Endothelial cell of umbilical vein (primary cell): ENCODE measurements around the gene TMEM175. TPM values are rescaled to one million over a fixed set of nuclear protein-coding genes. Genes with fewer than 3 reads are reported as not detected.

Source experiments
- BruUV-seq: library from RNA; stranded (reverse); fragments of 400-500 nt; replicated peaks from 2 replicates; lab custom pipeline; 2021; lab: Mats Ljungman, UMichigan
- CTCF ChIA-PET: fragments of 300-600, 350-600 bp; sonication (Branson Sonifier 250); formaldehyde crosslinking; loops from one replicate; lab custom pipeline; 2021; ENCODE audit warnings: antibody characterized with exemption, inconsistent platforms; lab: Charles Lee
- POLR2A ChIA-PET: fragments of 300-600, 350-600 bp; sonication (Branson Sonifier 250); formaldehyde crosslinking; loops from one replicate; lab custom pipeline; 2021; ENCODE audit warnings: antibody characterized with exemption, inconsistent platforms; lab: Charles Lee
- DNase-seq: peaks from one replicate; pipeline ENCODE4 v3.0.0-alpha.2; 2011; ENCODE audit warnings: low read depth, low spot score
- FAIRE-seq: peaks from 2 replicates; lab custom pipeline; 2011; peaks lifted over from hg19 to GRCh38; lab: Jason Lieb, UNC
- H2AFZ ChIP-seq: 2 replicates; pipeline ENCODE4 v1.6.0; 2012; ENCODE audit warnings: low read depth, low read length, control low read depth, inconsistent platforms
- H3K27ac ChIP-seq: 2 replicates; pipeline ENCODE4 v1.5.1; 2011; ENCODE audit warnings: low read depth, mild to moderate bottlenecking, control low read depth, low read length, moderate library complexity; ENCODE audit not compliant: insufficient read depth
- H3K27me3 ChIP-seq, 2 experiments: 2 replicates each; pipeline versions ENCODE4 v1.6.0 to v1.6.1; 2011; ENCODE audit warnings: low read length in 2 of 2, mixed read lengths in 1 of 2; ENCODE audit not compliant: control insufficient read depth in 2 of 2, insufficient read depth in 2 of 2
- H3K36me3 ChIP-seq, 2 experiments: 2 replicates in 1 of 2; 3 replicates in 1 of 2; pipeline ENCODE4 v1.5.1; 2011; ENCODE audit warnings: low read length in 2 of 2, mild to moderate bottlenecking in 1 of 2, moderate library complexity in 1 of 2; ENCODE audit not compliant: control insufficient read depth in 2 of 2, insufficient read depth in 2 of 2; ENCODE audit errors: extremely low read depth in 1 of 2
- H3K4me1 ChIP-seq: 3 replicates; pipeline ENCODE4 v1.5.1; 2011; ENCODE audit warnings: mild to moderate bottlenecking, low read length; ENCODE audit not compliant: control insufficient read depth, insufficient read depth; ENCODE audit errors: extremely low read depth
- H3K4me2 ChIP-seq: 2 replicates; pipeline ENCODE4 v1.6.1; 2011; ENCODE audit warnings: low read length, control low read depth, mixed read lengths; ENCODE audit not compliant: insufficient read depth
- H3K4me3 ChIP-seq, 3 experiments: fragments of 200-600 bp in 1 of 3; sonication (generic), shearing (Covaris generic) in 1 of 3; replicated peaks in 1 of 3; 2 replicates each; pipeline ENCODE4 v1.5.1; 2011 to 2016; ENCODE audit warnings: control low read depth in 3 of 3, low read length in 3 of 3, mild to moderate bottlenecking in 2 of 3, inconsistent platforms in 1 of 3, low read depth in 1 of 3, moderate library complexity in 1 of 3; ENCODE audit not compliant: insufficient read depth in 1 of 3
- H3K79me2 ChIP-seq: 2 replicates; pipeline ENCODE4 v1.6.0; 2012; ENCODE audit warnings: low read length, inconsistent platforms; ENCODE audit not compliant: control insufficient read depth, insufficient read depth
- H3K9ac ChIP-seq: replicated peaks from 2 replicates; pipeline ENCODE3; 2011; ENCODE audit warnings: low read length, control low read depth; ENCODE audit not compliant: insufficient read depth; ENCODE audit errors: extremely low read depth
- H3K9me1 ChIP-seq: replicated peaks from 3 replicates; pipeline ENCODE4 v1.6.0; 2011; ENCODE audit warnings: mild to moderate bottlenecking, low read length; ENCODE audit not compliant: control insufficient read depth, insufficient read depth; ENCODE audit errors: extremely low read depth
- H3K9me3 ChIP-seq: replicated peaks from 2 replicates; pipeline ENCODE4 v1.5.1; 2012; ENCODE audit warnings: low read length, inconsistent platforms; ENCODE audit not compliant: control insufficient read depth, insufficient read depth
- H4K20me1 ChIP-seq: replicated peaks from 2 replicates; pipeline ENCODE3; 2011; ENCODE audit warnings: mild to moderate bottlenecking, low read length; ENCODE audit not compliant: control insufficient read depth, insufficient read depth; ENCODE audit errors: extremely low read depth
- FOS ChIP-seq: IDR thresholded peaks from 2 replicates; pipeline ENCODE4 v1.6.1; 2011; ENCODE audit warnings: mild to moderate bottlenecking, low read length, moderate library complexity, borderline replicate concordance; ENCODE audit not compliant: insufficient read depth
- GATA2 ChIP-seq: IDR thresholded peaks from 2 replicates; pipeline ENCODE4 v1.7.0; 2011; ENCODE audit warnings: low read depth, mild to moderate bottlenecking, moderate library complexity, mixed read lengths, low read length; ENCODE audit not compliant: insufficient read length, insufficient read depth
- MAX ChIP-seq: IDR thresholded peaks from 2 replicates; pipeline ENCODE4 v1.6.1; 2011; ENCODE audit not compliant: insufficient read depth, insufficient read length
- MYC ChIP-seq: IDR thresholded peaks from one replicate; pipeline ENCODE4 v1.6.1; 2011; ENCODE audit warnings: mild to moderate bottlenecking, low read depth, low read length
- POLR2AphosphoS5 ChIP-seq: IDR thresholded peaks from 2 replicates; pipeline ENCODE4 v1.6.1; 2012; ENCODE audit warnings: low read depth, mild to moderate bottlenecking, control low read depth, low read length, moderate library complexity; ENCODE audit not compliant: insufficient read depth
- dilution Hi-C: fragments of 300-500 bp; cut with MboI; formaldehyde crosslinking; loops from one replicate; pipeline ENCODE4 v1.15.0; 2019; ENCODE audit warnings: low sequenced_read_pairs; ENCODE audit not compliant: extremely low pct_ligation_motif_present
- intact Hi-C: fragments of 100-400 bp; cut with micrococcal nuclease; formaldehyde crosslinking; loops from one replicate; pipeline ENCODE4 v1.10.0; 2022
- polyA plus RNA-seq, 4 experiments: library from polyadenylated mRNA; depleted of rRNA in 3 of 4; stranded (reverse) in 3 of 4; unstranded in 1 of 4; fragments of >200 nt; gene quantifications; 2 replicates each; pipeline versions ENCODE4 v1.2.1 to v1.2.3, GENCODE V29; 2011 to 2012; ENCODE audit warnings: missing spikeins in 1 of 4
- total RNA-seq: library from RNA; stranded (reverse); gene quantifications from 2 replicates; pipeline ENCODE4 v1.2.3, GENCODE V29; 2021
- TF ChIP-seq, protein P1 (sequence below), 2 donors: IDR thresholded peaks; 1 replicate in 1 of 2; 2 replicates in 1 of 2; pipeline ENCODE4 v1.5.1; 2011; ENCODE audit warnings: low read length in 2 of 2, mild to moderate bottlenecking in 2 of 2, moderate library complexity in 2 of 2, control low read depth in 1 of 2, inconsistent platforms in 1 of 2, low read depth in 1 of 2; ENCODE audit not compliant: insufficient read depth in 1 of 2; ENCODE audit errors: extremely low read depth in 1 of 2

TMEM175 gene
- total and polyA plus RNA-seq, 2 donors (not counting 3 experiments of a cell fraction or from before 2014, with no cell fraction given), result 21.9 to 80.1 TPM

GRCh38 chr4:1006856-1007255, 74.6 kb downstream of the TMEM175 start:
- intact Hi-C loops (no loop called here), dilution Hi-C loops (no loop called here)
- BruUV-seq, result no TSS peak
- Histone ChIP-seq H3K4me1 (peaks cover 9% of the 10 kb centered on the region), H2AFZ (no peak overlapping the region), H3K9me1 (no peaks in the 10 kb centered on the region), H3K4me3 (no peak overlapping the region), H3K79me2 (no peaks in the 10 kb centered on the region), H3K36me3 (no peaks in the 10 kb centered on the region), H3K9me3 (no peaks in the 10 kb centered on the region), H3K27ac (no peak overlapping the region), H3K4me2 (no peak overlapping the region), H3K27me3 (peaks cover 25 to 36% of the 10 kb centered on the region in 2 experiments), H3K9ac (no peak overlapping the region), H4K20me1 (no peaks in the 10 kb centered on the region)
- no peak for FAIRE-seq
- POLR2A ChIA-PET, result no interaction called here
- CTCF ChIA-PET, result no interaction called here
- no peak for DNase-seq
- TF ChIP-seq MYC (no peak), POLR2AphosphoS5 (no peak), FOS (no peak), GATA2 (no peak), MAX (no peak)
- TF ChIP-seq, protein P1, sequence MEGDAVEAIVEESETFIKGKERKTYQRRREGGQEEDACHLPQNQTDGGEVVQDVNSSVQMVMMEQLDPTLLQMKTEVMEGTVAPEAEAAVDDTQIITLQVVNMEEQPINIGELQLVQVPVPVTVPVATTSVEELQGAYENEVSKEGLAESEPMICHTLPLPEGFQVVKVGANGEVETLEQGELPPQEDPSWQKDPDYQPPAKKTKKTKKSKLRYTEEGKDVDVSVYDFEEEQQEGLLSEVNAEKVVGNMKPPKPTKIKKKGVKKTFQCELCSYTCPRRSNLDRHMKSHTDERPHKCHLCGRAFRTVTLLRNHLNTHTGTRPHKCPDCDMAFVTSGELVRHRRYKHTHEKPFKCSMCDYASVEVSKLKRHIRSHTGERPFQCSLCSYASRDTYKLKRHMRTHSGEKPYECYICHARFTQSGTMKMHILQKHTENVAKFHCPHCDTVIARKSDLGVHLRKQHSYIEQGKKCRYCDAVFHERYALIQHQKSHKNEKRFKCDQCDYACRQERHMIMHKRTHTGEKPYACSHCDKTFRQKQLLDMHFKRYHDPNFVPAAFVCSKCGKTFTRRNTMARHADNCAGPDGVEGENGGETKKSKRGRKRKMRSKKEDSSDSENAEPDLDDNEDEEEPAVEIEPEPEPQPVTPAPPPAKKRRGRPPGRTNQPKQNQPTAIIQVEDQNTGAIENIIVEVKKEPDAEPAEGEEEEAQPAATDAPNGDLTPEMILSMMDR (IDR thresholded peaks at IDR 0.05; ENCODE audit: extremely low read depth in 1 of 2, insufficient read depth in 1 of 2, low read depth in 1 of 2, low read length in 2 of 2), result no peak

Other genes with a start within 250 kb of the TMEM175 start
- gene SLC49A3, start 243.3 kb upstream of the TMEM175 start, total RNA-seq, result 5.0 and 11.5 TPM in 2 replicates
- 4.2 and 4.6 TPM in 2 replicates for gene SLC49A3, start 243.3 kb upstream of the TMEM175 start, polyA plus RNA-seq
- 69.2 and 70.2 TPM in 2 replicates for gene PCGF3, start 226.6 kb upstream of the TMEM175 start, total RNA-seq
- gene PCGF3, start 226.6 kb upstream of the TMEM175 start, polyA plus RNA-seq, result 91.8 and 95.3 TPM in 2 replicates
- 1.3 and 1.8 TPM in 2 replicates for gene CPLX1, start 106.3 kb upstream of the TMEM175 start, total RNA-seq
- gene CPLX1, start 106.3 kb upstream of the TMEM175 start, polyA plus RNA-seq, result 1.0 and 1.4 TPM in 2 replicates
- gene GAK, start 144 bp upstream of the TMEM175 start, total RNA-seq, result 109 and 110 TPM in 2 replicates
- 49.6 and 51.9 TPM in 2 replicates for gene GAK, start 144 bp upstream of the TMEM175 start, polyA plus RNA-seq
- 20.2 and 20.4 TPM in 2 replicates for gene DGKQ, start 41.1 kb downstream of the TMEM175 start, total RNA-seq
- gene DGKQ, start 41.1 kb downstream of the TMEM175 start, polyA plus RNA-seq, result 15.8 and 18.3 TPM in 2 replicates
- gene IDUA, start 54.6 kb downstream of the TMEM175 start, total RNA-seq, result 29.2 and 34.1 TPM in 2 replicates
- 19.1 and 23.6 TPM in 2 replicates for gene IDUA, start 54.6 kb downstream of the TMEM175 start, polyA plus RNA-seq
- gene SLC26A1, start 60.9 kb downstream of the TMEM175 start, total RNA-seq, result 0.32 TPM in 1 of 2 replicates, not detected in the other
- gene SLC26A1, start 60.9 kb downstream of the TMEM175 start, polyA plus RNA-seq, result 0.06 and 0.10 TPM in 2 replicates
- 33.3 and 34.8 TPM in 2 replicates for gene FGFRL1, start 79.2 kb downstream of the TMEM175 start, total RNA-seq
- gene FGFRL1, start 79.2 kb downstream of the TMEM175 start, polyA plus RNA-seq, result 74.6 and 88.8 TPM in 2 replicates
- 1.8 and 2.3 TPM in 2 replicates for gene RNF212, start 181.1 kb downstream of the TMEM175 start, total RNA-seq
- 2.6 and 2.8 TPM in 2 replicates for gene RNF212, start 181.1 kb downstream of the TMEM175 start, polyA plus RNA-seq
- not detected in 2 replicates for gene SPON2, start 240.1 kb downstream of the TMEM175 start, total RNA-seq
- gene SPON2, start 240.1 kb downstream of the TMEM175 start, polyA plus RNA-seq, result 0.04 and 0.10 TPM in 2 replicates